Nephron (organoid): ENCODE data around the gene ZNF398.
"Not testable (repeated sequence)": the region's sequence is repeated elsewhere in the genome, so short reads cannot be mapped to it uniquely, and the experiment has no call there.

Source experiments
- H3K27ac Mint-ChIP-seq, 3 experiments: 2 replicates each; pipeline ENCODE4 v1.8.0; 2020; ENCODE audit warnings: mixed read lengths in 3 of 3, mild to moderate bottlenecking in 2 of 3, moderate library complexity in 1 of 3
- H3K27me3 Mint-ChIP-seq: 2 replicates; pipeline ENCODE4 v1.8.0; 2021; ENCODE audit warnings: low read depth, mild to moderate bottlenecking, moderate library complexity, mixed read lengths
- H3K36me3 Mint-ChIP-seq: 2 replicates; pipeline ENCODE4 v1.8.0; 2020; ENCODE audit warnings: low read depth, mixed read lengths
- H3K4me1 Mint-ChIP-seq: 2 replicates; pipeline ENCODE4 v1.8.0; 2020; ENCODE audit warnings: mixed read lengths
- H3K4me3 Mint-ChIP-seq, 3 experiments: 2 replicates each; pipeline ENCODE4 v1.8.0; 2020; ENCODE audit warnings: mild to moderate bottlenecking in 3 of 3, mixed read lengths in 3 of 3, moderate library complexity in 2 of 3
- H3K9me3 Mint-ChIP-seq: 2 replicates; pipeline ENCODE4 v1.8.0; 2020; ENCODE audit warnings: mixed read lengths
- TF ChIP-seq, protein P1 (sequence below), 3 experiments: fragments of 200-600 bp; sonication (generic); IDR thresholded peaks; one replicate each; pipeline ENCODE4 v1.5.0; 2021; ENCODE audit warnings: antibody characterized with exemption in 3 of 3; ENCODE audit not compliant: unreplicated experiment in 3 of 3

ZNF398 gene

DNA sequence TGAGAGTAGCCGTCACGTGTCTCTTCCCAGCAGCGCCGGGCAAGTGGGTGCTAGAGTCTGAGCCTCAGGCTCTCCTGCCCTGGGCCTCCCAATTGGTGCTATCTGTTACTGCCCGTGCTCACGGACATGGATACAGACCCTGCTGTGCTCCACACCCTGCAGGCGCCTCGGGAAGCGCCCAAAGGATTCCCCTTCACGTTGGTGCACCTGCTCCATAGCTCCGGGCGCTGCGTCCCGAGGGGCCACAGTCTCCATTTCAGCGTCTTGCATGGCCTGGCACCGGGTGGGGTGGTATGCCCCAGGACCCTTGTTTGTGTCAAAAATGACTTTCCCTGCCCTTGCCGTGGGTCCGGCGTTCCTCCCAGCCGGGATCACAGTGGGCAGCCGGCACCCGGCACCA lies 78.4 kb downstream of the ZNF398 start:
- TF ChIP-seq, protein P1, sequence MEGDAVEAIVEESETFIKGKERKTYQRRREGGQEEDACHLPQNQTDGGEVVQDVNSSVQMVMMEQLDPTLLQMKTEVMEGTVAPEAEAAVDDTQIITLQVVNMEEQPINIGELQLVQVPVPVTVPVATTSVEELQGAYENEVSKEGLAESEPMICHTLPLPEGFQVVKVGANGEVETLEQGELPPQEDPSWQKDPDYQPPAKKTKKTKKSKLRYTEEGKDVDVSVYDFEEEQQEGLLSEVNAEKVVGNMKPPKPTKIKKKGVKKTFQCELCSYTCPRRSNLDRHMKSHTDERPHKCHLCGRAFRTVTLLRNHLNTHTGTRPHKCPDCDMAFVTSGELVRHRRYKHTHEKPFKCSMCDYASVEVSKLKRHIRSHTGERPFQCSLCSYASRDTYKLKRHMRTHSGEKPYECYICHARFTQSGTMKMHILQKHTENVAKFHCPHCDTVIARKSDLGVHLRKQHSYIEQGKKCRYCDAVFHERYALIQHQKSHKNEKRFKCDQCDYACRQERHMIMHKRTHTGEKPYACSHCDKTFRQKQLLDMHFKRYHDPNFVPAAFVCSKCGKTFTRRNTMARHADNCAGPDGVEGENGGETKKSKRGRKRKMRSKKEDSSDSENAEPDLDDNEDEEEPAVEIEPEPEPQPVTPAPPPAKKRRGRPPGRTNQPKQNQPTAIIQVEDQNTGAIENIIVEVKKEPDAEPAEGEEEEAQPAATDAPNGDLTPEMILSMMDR (IDR thresholded peaks at IDR 0.05; ENCODE audit: unreplicated experiment in 3 of 3): no peak
- Mint-ChIP-seq H3K4me3 (no peak overlapping the region), H3K27me3 (no peaks in the 10 kb centered on the region), H3K4me1 (no peaks in the 10 kb centered on the region), H3K36me3 (peaks cover 28% of the 10 kb centered on the region), H3K9me3 (no peaks in the 10 kb centered on the region), H3K27ac (no peak overlapping the region)

DNA sequence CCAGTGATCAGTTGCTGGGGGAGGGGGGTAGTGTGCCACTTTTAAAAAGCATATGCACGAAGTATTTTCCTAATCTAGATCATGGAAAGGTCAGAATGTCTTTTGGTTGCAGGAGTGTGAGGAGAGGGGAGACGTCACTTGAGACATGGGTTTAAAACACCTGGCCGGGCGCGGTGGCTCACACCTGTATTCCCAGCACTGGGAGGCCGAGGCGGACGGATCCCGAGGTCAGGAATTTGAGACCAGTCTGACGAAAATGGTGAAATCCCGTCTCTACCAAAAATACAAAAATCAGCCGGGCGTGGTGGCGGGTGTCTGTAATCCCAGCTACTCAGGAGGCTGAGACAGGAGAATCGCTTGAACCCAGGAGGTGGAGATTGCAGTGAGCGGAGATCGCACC lies 79.1 kb downstream of the ZNF398 start:
- H3K27ac Mint-ChIP-seq, H3K27me3 Mint-ChIP-seq, H3K4me3 Mint-ChIP-seq, H3K9me3 Mint-ChIP-seq, H3K4me1 Mint-ChIP-seq: not testable (repeated sequence)
- H3K36me3 Mint-ChIP-seq: peaks cover 22% of the 10 kb centered on the region

DNA sequence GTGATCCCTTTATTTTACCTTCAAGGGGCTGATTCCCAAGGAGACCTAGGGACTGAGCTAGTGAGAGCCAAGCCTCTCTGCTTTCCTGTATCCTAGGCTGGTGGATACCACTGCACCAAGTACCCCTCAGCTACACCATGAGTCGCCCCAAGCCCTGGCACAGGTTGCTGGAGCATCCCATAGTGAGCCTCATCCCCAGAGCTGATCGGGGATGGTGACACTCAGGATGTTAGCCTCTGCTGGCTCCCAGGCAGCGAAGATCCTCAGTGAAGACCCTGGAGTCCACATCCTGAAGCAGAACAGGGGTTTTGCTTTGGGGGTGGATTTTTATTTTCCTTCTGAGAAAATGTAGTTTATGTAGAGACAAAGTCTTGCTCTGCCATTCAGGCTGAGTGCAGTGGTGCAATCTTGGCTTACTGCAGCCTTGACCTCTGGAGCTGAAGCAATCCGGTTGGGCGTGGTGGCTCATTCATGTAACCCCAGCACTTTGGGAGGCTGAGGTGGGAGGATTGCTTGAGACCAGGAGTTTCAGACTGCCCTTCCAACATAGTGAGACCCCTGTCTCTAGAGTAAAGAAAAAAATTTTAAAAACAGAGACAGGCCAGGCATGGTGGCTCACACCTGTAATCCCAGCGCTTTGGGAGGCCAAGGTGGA lies 79.7 kb downstream of the ZNF398 start:
- H3K27ac Mint-ChIP-seq: no peak overlapping the region
- H3K27me3 Mint-ChIP-seq: no peaks in the 10 kb centered on the region

DNA sequence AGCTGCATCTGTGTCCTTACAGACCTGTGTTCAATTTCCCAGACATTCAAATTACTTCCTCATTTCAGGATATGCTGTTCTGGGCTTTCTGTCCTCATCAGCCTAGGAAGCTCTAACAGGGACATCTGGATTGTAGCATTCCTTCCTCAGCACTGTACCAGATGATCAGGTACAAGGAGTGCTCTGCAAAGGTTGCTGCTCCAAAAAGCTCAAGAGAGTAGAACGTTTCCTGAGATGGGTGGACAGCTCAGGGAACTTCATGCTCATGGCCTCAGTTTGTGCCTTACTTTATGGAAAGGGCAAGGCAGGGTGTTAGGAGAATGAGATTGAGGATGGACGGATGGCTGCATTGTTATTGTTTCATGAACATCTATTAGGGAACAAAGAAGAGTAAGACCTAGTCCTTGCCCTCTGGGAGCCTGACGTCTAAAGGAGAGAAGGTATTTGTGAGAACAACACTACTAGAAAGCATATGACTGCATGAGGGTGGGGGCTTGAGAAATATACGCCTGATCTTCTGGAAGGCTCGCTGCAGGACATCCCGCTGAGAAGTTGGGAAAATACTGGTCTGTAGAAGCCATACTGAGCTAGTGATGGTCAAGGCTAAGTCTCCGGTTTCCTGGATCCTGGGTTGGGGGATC lies 81.7 kb downstream of the ZNF398 start:
- Mint-ChIP-seq H3K4me3 (no peak overlapping the region), H3K27me3 (peaks cover 1% of the 10 kb centered on the region), H3K36me3 (peaks cover 17% of the 10 kb centered on the region), H3K27ac (no peak overlapping the region), H3K4me1 (no peaks in the 10 kb centered on the region), H3K9me3 (no peaks in the 10 kb centered on the region)
- TF ChIP-seq, protein P1 (IDR thresholded peaks at IDR 0.05; ENCODE audit: unreplicated experiment in 3 of 3): no peak

More for the DNA sequence above, 79.7 kb downstream of the ZNF398 start:
- TF ChIP-seq, protein P1 (IDR thresholded peaks at IDR 0.05; ENCODE audit: unreplicated experiment in 3 of 3): no peak
- Mint-ChIP-seq H3K4me3 (no peak overlapping the region), H3K36me3 (peaks cover 17% of the 10 kb centered on the region), H3K4me1 (no peaks in the 10 kb centered on the region), H3K9me3 (no peaks in the 10 kb centered on the region)

DNA sequence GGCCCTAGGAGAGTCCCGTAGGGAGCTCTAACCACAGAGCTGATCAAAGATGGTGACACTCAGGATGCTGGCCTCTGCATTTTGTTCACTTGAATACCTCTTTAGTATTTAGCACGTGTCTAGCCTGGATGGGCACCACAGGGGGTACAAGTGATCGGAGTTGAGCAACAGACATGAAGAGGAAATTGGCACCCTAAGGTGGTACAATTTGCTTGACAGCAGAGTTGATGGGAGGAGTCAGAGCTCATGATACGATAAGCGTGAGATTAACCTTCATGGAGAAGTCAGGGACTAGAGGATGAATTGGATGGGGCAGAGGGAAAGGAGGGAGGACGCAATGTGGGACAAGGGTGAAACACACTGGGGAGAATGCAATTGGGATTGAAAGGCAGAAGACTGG lies 82.3 kb downstream of the ZNF398 start:
- Mint-ChIP-seq H3K4me3 (no peak overlapping the region), H3K9me3 (no peaks in the 10 kb centered on the region), H3K4me1 (no peaks in the 10 kb centered on the region), H3K27me3 (peaks cover 4% of the 10 kb centered on the region), H3K27ac (no peak overlapping the region), H3K36me3 (peaks cover 17% of the 10 kb centered on the region)
- TF ChIP-seq, protein P1 (IDR thresholded peaks at IDR 0.05; ENCODE audit: unreplicated experiment in 3 of 3): no peak

DNA sequence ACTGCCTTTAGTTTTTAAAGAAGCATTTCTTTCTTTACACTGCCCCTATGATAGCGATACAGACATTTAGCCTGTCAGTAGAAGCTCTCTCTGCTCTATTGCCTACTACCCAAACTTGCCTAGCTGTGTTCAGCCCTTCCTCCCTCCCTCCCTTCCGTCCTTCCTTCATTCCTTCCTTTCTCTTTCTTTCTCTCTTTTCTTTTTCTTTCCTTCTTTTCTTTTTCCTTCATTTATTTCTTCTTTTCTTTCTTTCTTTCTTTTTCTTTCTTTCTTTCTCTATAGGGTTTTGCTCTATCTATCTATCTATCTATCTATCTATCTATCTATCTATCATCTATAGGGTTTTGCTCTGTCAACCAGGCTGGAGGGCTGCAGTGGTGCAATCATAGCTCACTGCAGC lies 85.1 kb downstream of the ZNF398 start:
- Mint-ChIP-seq H3K27me3 (peaks cover 10% of the 10 kb centered on the region), H3K36me3 (no peaks in the 10 kb centered on the region), H3K4me1 (no peaks in the 10 kb centered on the region), H3K9me3 (no peaks in the 10 kb centered on the region), H3K27ac (no peak overlapping the region), H3K4me3 (no peak overlapping the region)
- TF ChIP-seq, protein P1 (IDR thresholded peaks at IDR 0.05; ENCODE audit: unreplicated experiment in 3 of 3): no peak
